Measurements from ENCODE around the gene DDX19B. TPM values are rescaled to one million over a fixed set of nuclear protein-coding genes. Genes with fewer than 3 reads are reported as not detected.
"Not testable (repeated sequence)": the region's sequence is repeated elsewhere in the genome, so short reads cannot be mapped to it uniquely, and the experiment has no call there.

The DDX19B gene
- 10 to 100 TPM; 18.8 to 20.2 TPM for total RNA-seq
- long read RNA-seq, donor 1, transcript DDX19B-201 (12 exons, 3,386 nt): major isoform, 5 of 9 reads
- long read RNA-seq, donor 1, partial matches to known transcripts: 1 of 9 reads
- long read RNA-seq, donor 1, other reads (novel, unspliced or antisense): 2 of 9 reads
- long read RNA-seq, donor 2, transcript DDX19B-202 (11 exons, 1,692 nt): minor isoform, 7 of 57 reads
- long read RNA-seq, donor 2, transcript DDX19B-201 (12 exons, 3,386 nt): major isoform, 36 of 57 reads
- long read RNA-seq, donor 2, partial matches to known transcripts: 7 of 57 reads
- long read RNA-seq, donor 2, other reads (novel, unspliced or antisense): 5 of 57 reads

GRCh38 chr16:70298988-70299938 lies at the start of gene DDX19B:
Gene DDX19B, plus strand, starts transcription at chr16:70299186. Its CDS starts 112 bp downstream, at chr16:70299298.
- intact Hi-C loops (cut with DNase I): no loop called here
- peak; percentile 95 for DNase-seq (ENCODE audit: low spot score)

DNA sequence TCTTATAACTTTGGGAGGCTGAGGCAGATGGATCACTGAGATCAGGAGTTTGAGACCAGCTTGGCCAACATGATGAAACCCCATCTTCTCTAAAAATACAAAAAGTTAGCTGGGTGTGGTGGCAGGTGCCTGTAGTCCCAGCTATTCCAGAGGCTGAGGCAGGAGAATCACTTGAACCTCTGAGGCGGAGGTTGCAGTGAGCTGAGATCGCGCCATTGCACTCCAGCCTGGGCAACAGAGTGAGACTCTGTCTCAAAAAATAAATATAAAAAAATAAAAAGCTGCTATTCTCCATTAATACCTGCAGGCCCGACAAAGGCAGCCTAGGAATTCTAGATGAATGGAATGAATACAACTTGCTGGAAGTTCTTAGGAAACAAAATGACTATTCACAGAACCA lies 49.3 kb upstream of the DDX19B start:
- DNase-seq (ENCODE audit: low spot score); intact Hi-C loops (cut with DNase I): not testable (repeated sequence)

GRCh38 chr16:70250748-70251628 lies 48.0 kb upstream of the DDX19B start:
- DNase-seq (ENCODE audit: low spot score): no peak
- intact Hi-C loops (cut with DNase I): no loop called here

GRCh38 chr16:70251629-70252354 lies 47.2 kb upstream of the DDX19B start, which contains the start of gene EXOSC6:
Gene EXOSC6, minus strand, starts transcription at chr16:70251940. Its CDS starts 40 bp downstream, at chr16:70251900.
- intact Hi-C loops (cut with DNase I): no loop called here
- peak; percentile 98 for DNase-seq (ENCODE audit: low spot score)

- no peak for DNase-seq (ENCODE audit: low spot score)
- intact Hi-C loops (cut with DNase I): no loop called here
Observed at GRCh38 chr16:70252355-70252988, 46.5 kb upstream of the DDX19B start.

DNA sequence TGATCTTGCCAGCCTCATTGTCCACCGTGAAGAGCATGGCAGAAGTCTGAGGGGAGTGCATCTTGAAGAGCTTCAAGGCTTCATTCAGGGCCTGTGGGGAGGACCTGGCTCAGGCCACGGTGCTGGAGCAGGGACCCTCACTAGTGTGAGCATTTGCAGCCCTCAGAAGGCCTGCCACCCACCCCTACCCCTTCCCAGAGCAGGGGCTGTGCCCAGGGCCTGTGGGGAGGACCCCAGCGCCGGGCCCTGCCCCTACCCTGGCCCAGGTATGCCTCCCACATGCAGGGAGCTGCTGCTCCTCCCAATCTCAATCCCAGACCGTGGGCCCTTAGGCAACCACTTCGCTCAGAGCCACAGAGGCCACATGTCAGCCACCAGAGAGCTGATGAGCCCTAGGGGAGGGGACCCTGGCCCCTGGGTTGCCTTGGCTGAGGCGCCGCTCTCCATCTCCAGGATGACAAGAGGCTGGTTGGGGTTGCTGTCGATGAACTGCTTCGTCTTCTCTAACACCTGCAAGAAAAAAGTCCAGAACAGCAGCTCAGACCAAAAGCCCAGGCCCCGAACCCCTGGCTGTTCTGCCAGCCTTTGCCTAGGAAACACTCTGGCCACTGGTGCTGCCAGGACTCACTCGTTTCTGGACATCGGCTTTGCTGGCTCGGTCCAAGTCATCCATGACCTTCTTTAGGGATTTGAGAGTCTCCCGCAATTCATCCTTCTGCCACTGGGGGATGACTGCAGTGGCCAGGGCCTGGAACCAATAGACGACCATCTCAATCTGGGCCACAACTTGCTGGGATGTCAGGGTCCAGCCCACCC lies 45.5 kb upstream of the DDX19B start:
- intact Hi-C loops (cut with DNase I): no loop called here
- DNase-seq (ENCODE audit: low spot score): no peak

DNA sequence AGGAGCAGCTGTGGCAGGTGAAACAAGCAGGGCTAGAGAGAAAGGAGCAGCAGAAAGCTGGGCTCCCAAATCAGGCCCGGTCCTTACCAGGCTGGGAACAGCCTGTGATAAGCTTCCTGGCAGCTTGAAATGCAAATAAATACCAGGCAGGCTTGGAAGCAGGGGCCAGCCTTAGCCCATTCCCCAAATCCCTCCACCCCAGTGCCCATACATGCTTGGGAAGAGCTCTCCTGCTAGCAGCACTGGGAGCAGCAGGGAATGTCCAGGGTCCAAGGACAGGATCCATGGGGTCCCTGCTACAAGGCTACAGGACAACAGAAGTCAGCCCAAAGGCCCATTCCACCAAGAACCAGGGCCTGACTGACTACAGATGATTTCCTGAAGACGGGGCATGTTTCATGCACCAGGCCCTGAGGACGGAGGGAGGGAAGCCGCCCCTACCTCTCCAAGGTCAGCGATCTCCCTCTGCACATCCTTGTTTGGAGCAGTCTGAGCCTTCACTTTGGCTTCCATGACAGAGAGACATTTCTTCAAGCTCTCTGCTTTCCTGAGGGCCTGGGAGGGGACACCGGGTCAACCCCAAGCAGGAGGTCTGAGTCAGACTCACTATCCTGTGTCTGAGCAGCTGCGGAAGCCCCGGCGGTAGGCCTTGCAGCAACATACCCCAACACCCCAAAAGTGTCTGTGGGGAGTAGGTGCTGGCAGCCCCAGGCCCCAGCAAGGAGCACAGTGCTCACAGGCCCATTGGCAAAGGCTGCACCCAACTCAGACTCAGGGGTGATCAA lies 44.6 kb upstream of the DDX19B start:
- intact Hi-C loops (cut with DNase I): no loop called here
- no peak for DNase-seq (ENCODE audit: low spot score)

GRCh38 chr16:70254965-70255286 lies 44.1 kb upstream of the DDX19B start:
- no peak for DNase-seq (ENCODE audit: low spot score)
- intact Hi-C loops (cut with DNase I): no loop called here

DNA sequence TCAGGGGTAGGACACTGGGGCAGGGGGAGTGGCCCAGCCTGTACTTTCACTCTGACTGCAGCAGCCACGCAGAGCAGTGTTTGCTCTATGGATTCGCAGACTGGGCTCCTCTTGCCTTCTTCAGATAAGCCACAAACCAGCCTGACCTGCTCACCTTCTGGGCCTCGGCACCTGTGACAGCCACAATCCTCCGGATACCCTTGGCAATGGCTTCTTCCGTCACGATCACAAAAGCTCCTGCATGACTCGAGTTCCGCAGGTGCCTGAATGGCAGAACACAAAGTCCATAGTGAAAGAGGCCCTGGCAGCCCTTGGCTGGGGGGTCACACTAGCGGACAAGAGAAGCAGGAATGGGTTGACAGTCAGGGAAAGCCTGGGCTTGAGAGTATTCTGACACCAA lies 43.4 kb upstream of the DDX19B start:
- intact Hi-C loops (cut with DNase I): no loop called here

DNA sequence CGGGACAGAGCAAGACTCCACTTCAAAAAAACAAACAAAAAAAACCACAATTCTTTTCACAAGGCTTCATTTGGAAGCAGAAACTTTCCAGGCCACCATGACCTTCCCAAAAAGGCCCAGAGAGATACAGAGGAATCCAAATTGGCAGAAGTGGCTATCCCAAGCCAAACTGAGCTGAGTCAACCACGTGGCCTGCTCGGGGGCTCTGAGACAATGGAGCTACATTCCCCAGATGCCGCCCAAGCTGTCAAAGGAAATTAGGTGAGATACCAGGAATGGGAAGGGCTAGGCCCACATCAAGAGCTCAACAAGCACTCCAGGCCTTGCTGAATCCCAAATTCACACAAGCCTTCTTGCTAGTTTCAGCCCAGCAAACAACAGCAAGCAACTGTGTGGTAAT lies 41.6 kb upstream of the DDX19B start:
- DNase-seq (ENCODE audit: low spot score): no peak

More for the DNA sequence above, 43.4 kb upstream of the DDX19B start:
- DNase-seq (ENCODE audit: low spot score): no peak

DNA sequence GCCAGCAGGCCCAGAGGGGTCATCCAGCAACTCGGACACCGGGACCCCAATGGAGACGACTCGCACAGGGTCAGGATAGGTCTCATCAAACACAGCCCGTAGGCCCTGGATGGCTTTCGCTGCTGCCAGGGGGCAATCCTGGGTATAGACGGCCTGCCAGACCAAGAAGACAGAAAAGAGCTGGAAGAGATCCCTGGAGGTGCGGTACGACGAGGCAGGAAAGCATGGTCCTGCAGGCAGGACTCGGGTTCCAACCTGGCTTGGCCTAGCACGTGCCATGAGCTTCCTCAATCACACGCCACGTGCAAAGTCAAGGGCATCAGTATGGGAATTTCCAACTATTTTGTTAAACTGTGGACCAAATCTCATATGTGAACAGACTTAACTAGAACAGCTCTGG lies 40.9 kb upstream of the DDX19B start:
- no peak for DNase-seq (ENCODE audit: low spot score)
- intact Hi-C loops (cut with DNase I): no loop called here

More for the DNA sequence above, 41.6 kb upstream of the DDX19B start:
- intact Hi-C loops (cut with DNase I): no loop called here

- intact Hi-C loops (cut with DNase I): no loop called here
- DNase-seq (ENCODE audit: low spot score): no peak
Observed at GRCh38 chr16:70258946-70259345, 40.0 kb upstream of the DDX19B start.

DNA sequence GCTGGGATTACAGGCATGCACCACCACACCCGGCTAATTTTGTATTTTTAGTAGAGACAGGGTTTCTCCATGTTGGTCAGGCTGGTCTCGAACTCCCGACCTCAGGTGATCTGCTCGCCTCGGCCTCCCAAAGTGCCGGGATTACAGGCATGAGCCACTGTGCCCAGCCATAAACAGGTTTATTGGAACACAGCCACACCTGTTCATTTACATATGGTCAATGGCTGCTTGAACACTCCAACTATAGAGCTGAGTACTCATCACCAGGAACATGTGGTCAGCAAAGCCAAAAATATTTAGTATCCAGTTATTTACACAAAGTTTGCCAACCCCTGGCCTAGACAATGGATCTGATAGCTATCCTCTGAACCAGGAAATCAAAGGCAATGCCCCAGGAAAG lies 39.1 kb upstream of the DDX19B start:
- intact Hi-C loops (cut with DNase I); DNase-seq (ENCODE audit: low spot score): not testable (repeated sequence)

DNA sequence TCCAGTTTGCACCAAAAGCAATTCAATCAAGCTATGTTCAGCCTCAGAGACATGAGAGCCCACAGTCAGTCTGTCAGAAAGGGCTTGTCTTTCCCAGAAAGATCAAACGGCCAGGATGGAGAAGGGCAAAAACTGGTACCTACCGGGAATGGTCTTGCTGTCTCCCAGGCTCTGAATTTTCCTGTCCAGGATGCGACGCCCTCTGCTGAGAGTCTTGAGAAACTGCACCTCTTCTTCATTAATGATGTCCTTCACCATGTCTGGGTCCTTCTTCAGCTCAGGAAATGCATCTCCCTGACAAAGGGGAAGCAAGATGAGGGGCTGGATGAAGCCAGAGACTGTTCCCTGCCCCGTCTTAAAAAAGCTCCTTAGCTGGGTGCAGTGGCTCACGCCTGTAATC lies 31.5 kb upstream of the DDX19B start:
- intact Hi-C loops (cut with DNase I): no loop called here
- DNase-seq (ENCODE audit: low spot score): no peak

DNA sequence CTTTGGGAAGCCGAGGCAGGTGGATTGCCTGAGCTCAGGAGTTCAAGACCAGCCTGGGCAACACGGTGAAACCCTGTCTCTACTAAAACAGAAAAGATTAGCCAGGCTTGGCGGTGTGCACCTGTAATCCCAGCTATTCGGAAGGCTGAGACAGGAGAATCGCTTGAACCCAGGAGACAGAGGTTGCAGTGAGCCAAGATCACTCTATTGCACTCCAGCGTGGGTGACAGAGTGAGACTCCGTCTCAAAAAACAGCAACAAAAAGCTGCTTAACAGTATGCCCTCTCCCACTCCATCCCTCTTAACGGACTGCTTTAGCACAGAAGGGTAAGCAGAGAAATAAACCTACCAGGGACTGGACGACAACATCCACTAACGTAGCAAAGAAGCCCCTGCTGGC lies 31.1 kb upstream of the DDX19B start:
- intact Hi-C loops (cut with DNase I); DNase-seq (ENCODE audit: low spot score): not testable (repeated sequence)

DNA sequence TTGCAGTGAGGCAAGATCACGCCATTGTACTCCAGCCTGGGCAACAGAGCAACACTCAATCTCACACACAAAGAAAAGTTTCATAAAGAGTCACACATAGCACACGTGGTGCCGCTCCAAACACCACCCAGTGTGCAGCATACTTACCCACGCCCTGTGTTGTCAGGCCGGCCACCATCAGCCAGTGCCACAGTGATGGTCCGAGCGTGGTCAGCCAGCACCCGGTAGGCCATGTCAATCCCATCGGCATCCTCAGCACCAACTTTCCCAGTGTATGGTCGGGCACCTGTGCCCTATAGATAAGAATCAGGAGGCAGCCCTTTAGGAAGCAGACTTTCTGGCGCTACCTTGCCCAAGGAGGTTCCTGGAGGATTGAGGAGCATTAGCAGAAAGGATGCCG lies 29.5 kb upstream of the DDX19B start:
- intact Hi-C loops (cut with DNase I): no loop called here
- DNase-seq (ENCODE audit: low spot score): no peak

GRCh38 chr16:70270176-70270575 lies 28.8 kb upstream of the DDX19B start:
- intact Hi-C loops (cut with DNase I): no loop called here
- no peak for DNase-seq (ENCODE audit: low spot score)
